Activated T-cell treated with anti-CD3 and anti-CD28 coated beads, Interleukin-2, amount 50 U/mL, for 24 hours (primary cell): ENCODE measurements around the gene GPD2.
"Not testable (repeated sequence)": the region's sequence is repeated elsewhere in the genome, so short reads cannot be mapped to it uniquely, and the experiment has no call there.

ENCODE experiments used
- DNase-seq: peaks from one replicate; pipeline ENCODE4 v3.0.0-alpha.2; 2020
- H3K27ac Mint-ChIP-seq: 2 replicates; pipeline ENCODE4 v1.8.0; 2020; ENCODE audit warnings: mild to moderate bottlenecking, mixed read lengths
- H3K27me3 Mint-ChIP-seq: 2 replicates; pipeline ENCODE4 v1.8.0; 2020; ENCODE audit warnings: mixed read lengths
- H3K36me3 Mint-ChIP-seq: 2 replicates; pipeline ENCODE4 v1.8.0; 2020; ENCODE audit warnings: low read depth, mixed read lengths
- H3K4me1 Mint-ChIP-seq: 2 replicates; pipeline ENCODE4 v1.8.0; 2020; ENCODE audit warnings: low read depth, mixed read lengths
- H3K4me3 Mint-ChIP-seq: 2 replicates; pipeline ENCODE4 v1.8.0; 2020; ENCODE audit warnings: mild to moderate bottlenecking, moderate library complexity, mixed read lengths
- H3K9me3 Mint-ChIP-seq: 2 replicates; pipeline ENCODE4 v1.8.0; 2020; ENCODE audit warnings: mixed read lengths

Gene GPD2

DNA sequence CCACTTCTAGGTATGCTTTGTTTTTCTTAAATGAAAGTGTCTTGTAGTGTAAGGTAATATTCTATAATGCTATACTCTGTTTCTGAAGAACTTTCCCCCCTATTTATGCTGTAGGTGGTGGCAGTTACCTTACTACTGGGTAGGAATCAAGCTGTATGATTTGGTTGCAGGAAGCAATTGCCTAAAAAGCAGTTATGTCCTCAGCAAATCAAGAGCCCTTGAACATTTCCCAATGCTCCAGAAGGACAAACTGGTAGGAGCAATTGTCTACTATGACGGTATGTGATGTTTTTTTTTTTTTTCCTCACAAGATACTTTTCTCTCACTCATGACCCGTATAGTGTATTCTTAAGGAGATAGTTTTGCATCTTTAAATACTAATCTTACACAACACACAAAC is 77.0 kb downstream of the GPD2 start:
- Mint-ChIP-seq H3K27me3 (no peaks in the 10 kb centered on the region), H3K4me1 (peaks cover 1% of the 10 kb centered on the region), H3K9me3 (no peaks in the 10 kb centered on the region), H3K36me3 (peaks cover 63% of the 10 kb centered on the region), H3K4me3 (no peak overlapping the region), H3K27ac (no peak overlapping the region)
- DNase-seq = no peak

DNA sequence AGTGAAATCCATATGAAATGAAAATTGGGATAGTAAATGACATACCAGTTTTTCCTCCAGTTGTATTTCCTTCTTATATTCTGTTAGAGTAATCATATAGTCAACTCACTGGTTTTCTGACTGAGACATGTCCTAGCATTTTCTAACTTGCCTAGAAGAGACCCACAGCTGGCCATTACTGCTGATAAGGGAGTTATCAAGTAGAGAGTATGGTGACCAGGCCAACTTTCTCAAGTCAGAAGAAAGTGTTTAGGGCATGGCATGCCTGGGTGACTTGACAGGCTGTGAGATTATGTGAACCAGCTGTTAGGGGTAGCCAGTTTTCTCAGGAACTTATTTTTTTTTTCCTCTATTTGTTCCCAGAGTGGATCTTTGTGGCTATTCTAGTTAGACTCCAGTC is 81.2 kb downstream of the GPD2 start:
- DNase-seq = no peak
- Mint-ChIP-seq H3K27me3 (no peaks in the 10 kb centered on the region), H3K27ac (no peak overlapping the region), H3K4me3 (no peak overlapping the region), H3K36me3 (peaks cover 60% of the 10 kb centered on the region), H3K9me3 (no peaks in the 10 kb centered on the region), H3K4me1 (no peaks in the 10 kb centered on the region)

- no peak for DNase-seq
- Mint-ChIP-seq H3K27me3 (no peaks in the 10 kb centered on the region), H3K36me3 (peaks cover 54% of the 10 kb centered on the region), H3K27ac (no peak overlapping the region), H3K4me1 (no peaks in the 10 kb centered on the region), H3K4me3 (no peak overlapping the region), H3K9me3 (no peaks in the 10 kb centered on the region)
Measured at GRCh38 chr2:156518138-156518537, 82.0 kb downstream of the GPD2 start.

- peaks cover 28% of the 10 kb centered on the region for H3K36me3 Mint-ChIP-seq
- no peak overlapping the region for H3K4me3 Mint-ChIP-seq
- no peak overlapping the region for H3K27ac Mint-ChIP-seq
- DNase-seq = no peak
- no peaks in the 10 kb centered on the region for H3K27me3 Mint-ChIP-seq
- peaks cover 10% of the 10 kb centered on the region for H3K4me1 Mint-ChIP-seq
- no peaks in the 10 kb centered on the region for H3K9me3 Mint-ChIP-seq
Measured at GRCh38 chr2:156522864-156523440, 86.8 kb downstream of the GPD2 start.

GRCh38 chr2:156526950-156527636 is 90.9 kb downstream of the GPD2 start:
- no peak for DNase-seq
- Mint-ChIP-seq H3K4me3 (no peak overlapping the region), H3K9me3 (no peaks in the 10 kb centered on the region), H3K4me1 (peaks cover 10% of the 10 kb centered on the region), H3K27me3 (no peaks in the 10 kb centered on the region), H3K36me3 (peaks cover 10% of the 10 kb centered on the region), H3K27ac (no peak overlapping the region)

DNA sequence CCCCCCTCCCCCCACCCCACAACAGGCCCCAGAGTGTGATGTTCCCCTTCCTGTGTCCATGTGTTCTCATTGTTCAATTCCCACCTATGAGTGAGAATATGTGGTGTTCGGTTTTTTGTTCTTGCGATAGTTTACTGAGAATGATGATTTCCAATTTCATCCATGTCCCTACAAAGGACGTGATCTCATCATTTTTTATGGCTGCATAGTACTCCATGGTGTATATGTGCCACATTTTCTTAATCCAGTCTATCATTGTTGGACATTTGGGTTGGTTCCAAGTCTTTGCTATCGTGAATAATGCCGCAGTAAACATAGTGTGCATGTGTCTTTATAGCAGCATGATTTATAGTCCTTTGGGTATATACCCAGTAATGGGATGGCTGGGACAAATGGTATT is 92.4 kb downstream of the GPD2 start:
- H3K9me3 Mint-ChIP-seq, H3K27me3 Mint-ChIP-seq: not testable (repeated sequence)

DNA sequence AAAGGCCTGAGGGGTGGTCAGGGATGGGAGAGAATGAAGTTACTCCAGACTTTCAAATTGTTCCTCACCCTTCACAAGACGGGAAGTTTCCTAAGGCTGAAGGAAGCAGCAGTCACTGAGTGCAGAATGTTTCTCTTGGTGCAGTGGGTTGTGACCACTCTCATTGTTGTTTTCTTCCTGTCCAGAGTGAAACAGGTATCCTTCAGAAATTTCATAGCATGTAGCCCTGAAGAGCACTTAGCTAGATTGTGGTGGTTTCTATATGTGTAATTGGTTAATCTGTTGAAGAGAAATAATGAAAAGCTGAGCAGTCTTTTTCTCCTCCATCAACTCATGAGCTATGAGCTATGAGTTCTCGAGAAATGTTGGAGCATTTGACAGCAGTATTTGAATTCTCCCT is 96.8 kb downstream of the GPD2 start:
- Mint-ChIP-seq H3K36me3 (no peaks in the 10 kb centered on the region), H3K4me1 (peaks cover 17% of the 10 kb centered on the region), H3K4me3 (no peak overlapping the region), H3K27ac (no peak overlapping the region), H3K9me3 (no peaks in the 10 kb centered on the region), H3K27me3 (no peaks in the 10 kb centered on the region)
- DNase-seq = no peak

More for the DNA sequence above, 92.4 kb downstream of the GPD2 start:
- not testable (repeated sequence) for H3K36me3 Mint-ChIP-seq, H3K4me3 Mint-ChIP-seq, H3K27ac Mint-ChIP-seq, DNase-seq
- H3K4me1 Mint-ChIP-seq = peaks cover 14% of the 10 kb centered on the region

DNA sequence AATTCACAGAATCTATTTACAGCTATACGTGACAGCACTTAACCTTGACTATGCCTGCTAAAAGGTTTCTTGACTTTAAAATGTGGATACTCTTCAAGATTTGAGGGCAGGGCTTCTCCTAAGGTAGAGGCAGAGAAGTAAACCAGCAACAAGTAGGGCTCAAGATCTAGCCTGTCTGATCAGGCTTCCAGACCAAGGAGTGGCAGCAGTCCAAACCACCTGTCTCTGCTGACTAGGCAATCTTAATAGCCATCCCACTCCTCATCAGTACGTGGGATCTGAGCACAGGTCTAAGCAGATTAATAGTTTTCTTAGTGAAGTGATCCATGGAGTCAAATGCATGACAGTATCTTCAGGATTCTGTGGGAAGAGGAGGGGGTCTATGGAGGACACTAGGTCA is 100.4 kb downstream of the GPD2 start:
- Mint-ChIP-seq H3K27ac (no peak overlapping the region), H3K9me3 (no peaks in the 10 kb centered on the region), H3K27me3 (no peaks in the 10 kb centered on the region)

DNA sequence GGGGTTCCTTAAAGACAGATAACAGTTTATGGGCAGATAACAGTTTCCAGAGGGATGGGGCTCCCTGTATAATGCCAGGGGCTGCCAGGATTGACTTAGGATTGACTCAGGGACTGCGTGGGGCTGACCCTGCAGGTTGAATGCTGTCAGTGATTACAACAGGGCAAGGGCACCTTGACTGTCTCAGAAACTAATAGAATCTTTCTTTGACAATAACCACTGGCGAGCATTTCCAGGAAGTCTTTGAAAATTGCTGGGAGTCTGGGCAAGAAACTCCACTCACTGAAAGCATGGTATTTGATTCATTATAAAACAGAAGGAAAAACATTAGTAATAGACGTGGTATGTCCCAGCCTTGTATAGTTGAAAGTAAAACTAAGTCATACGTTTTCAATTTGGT is 101.0 kb downstream of the GPD2 start:
- no peaks in the 10 kb centered on the region for H3K9me3 Mint-ChIP-seq
- no peak for DNase-seq
- peak overlapping the region; percentile 10 for H3K27ac Mint-ChIP-seq
- H3K36me3 Mint-ChIP-seq = no peaks in the 10 kb centered on the region
- H3K4me1 Mint-ChIP-seq = peaks cover 37% of the 10 kb centered on the region
- no peak overlapping the region for H3K4me3 Mint-ChIP-seq
- H3K27me3 Mint-ChIP-seq = no peaks in the 10 kb centered on the region

More for the DNA sequence above, 100.4 kb downstream of the GPD2 start:
- H3K36me3 Mint-ChIP-seq = no peaks in the 10 kb centered on the region
- DNase-seq = no peak
- peaks cover 37% of the 10 kb centered on the region for H3K4me1 Mint-ChIP-seq
- H3K4me3 Mint-ChIP-seq = no peak overlapping the region

- Mint-ChIP-seq H3K27me3 (no peaks in the 10 kb centered on the region), H3K9me3 (no peaks in the 10 kb centered on the region), H3K4me1 (peaks cover 37% of the 10 kb centered on the region), H3K4me3 (no peak overlapping the region), H3K36me3 (peaks cover 5% of the 10 kb centered on the region), H3K27ac (peak overlapping the region; percentile 62)
- no peak for DNase-seq
Measured at GRCh38 chr2:156538083-156538504, 101.9 kb downstream of the GPD2 start.

GRCh38 chr2:156539086-156539860 is 103.1 kb downstream of the GPD2 start:
- H3K9me3 Mint-ChIP-seq = no peaks in the 10 kb centered on the region
- no peak overlapping the region for H3K4me3 Mint-ChIP-seq
- peaks cover 7% of the 10 kb centered on the region for H3K36me3 Mint-ChIP-seq
- no peaks in the 10 kb centered on the region for H3K27me3 Mint-ChIP-seq
- H3K4me1 Mint-ChIP-seq = peaks cover 33% of the 10 kb centered on the region
- no peak overlapping the region for H3K27ac Mint-ChIP-seq
- DNase-seq = no peak

- Mint-ChIP-seq H3K36me3 (peaks cover 11% of the 10 kb centered on the region), H3K27ac (no peak overlapping the region), H3K4me3 (no peak overlapping the region), H3K27me3 (no peaks in the 10 kb centered on the region), H3K9me3 (no peaks in the 10 kb centered on the region), H3K4me1 (peaks cover 33% of the 10 kb centered on the region)
- DNase-seq = no peak
Measured at GRCh38 chr2:156540706-156541105, 104.5 kb downstream of the GPD2 start.

- no peak overlapping the region for H3K4me3 Mint-ChIP-seq
Measured at GRCh38 chr2:156541229-156541628, 105.0 kb downstream of the GPD2 start.

GRCh38 chr2:156541706-156542105 is 105.5 kb downstream of the GPD2 start:
- no peaks in the 10 kb centered on the region for H3K9me3 Mint-ChIP-seq
- no peaks in the 10 kb centered on the region for H3K27me3 Mint-ChIP-seq
- no peak overlapping the region for H3K27ac Mint-ChIP-seq
- peaks cover 11% of the 10 kb centered on the region for H3K36me3 Mint-ChIP-seq
- H3K4me1 Mint-ChIP-seq = peaks cover 27% of the 10 kb centered on the region
- no peak for DNase-seq
- no peak overlapping the region for H3K4me3 Mint-ChIP-seq

More at GRCh38 chr2:156541229-156541628, 105.0 kb downstream of the GPD2 start:
- Mint-ChIP-seq H3K36me3 (peaks cover 11% of the 10 kb centered on the region), H3K27ac (no peak overlapping the region), H3K9me3 (no peaks in the 10 kb centered on the region), H3K4me1 (peaks cover 32% of the 10 kb centered on the region), H3K27me3 (no peaks in the 10 kb centered on the region)
- no peak for DNase-seq

DNA sequence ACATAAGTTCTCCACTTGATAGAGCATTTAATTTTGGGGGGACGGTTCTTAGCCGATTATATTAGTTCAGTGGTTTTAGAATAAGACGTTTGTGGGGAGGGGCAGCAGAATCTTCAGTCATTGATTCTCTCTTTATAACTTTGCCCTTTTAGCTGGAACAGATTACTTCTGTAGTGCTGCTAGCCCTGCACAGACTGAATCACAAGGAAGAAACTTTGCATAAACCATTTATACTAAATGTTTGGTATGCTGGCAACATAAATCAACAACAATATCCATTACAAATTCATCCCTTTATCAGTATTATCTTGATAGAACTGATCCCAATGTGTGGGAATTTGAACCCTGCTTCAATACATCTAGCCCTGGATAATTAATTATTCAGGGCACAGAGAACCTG is 112.2 kb downstream of the GPD2 start:
- H3K27me3 Mint-ChIP-seq = no peaks in the 10 kb centered on the region
- H3K4me1 Mint-ChIP-seq = no peaks in the 10 kb centered on the region
- DNase-seq = no peak
- H3K9me3 Mint-ChIP-seq = no peaks in the 10 kb centered on the region
- H3K4me3 Mint-ChIP-seq = no peak overlapping the region
- peaks cover 21% of the 10 kb centered on the region for H3K36me3 Mint-ChIP-seq
- no peak overlapping the region for H3K27ac Mint-ChIP-seq
